Activated CD8-positive, alpha-beta memory T cell treated with anti-CD3 and anti-CD28 coated beads for 36 hours (primary cell): ENCODE data around the gene SMAD7. TPM values are rescaled to one million over a fixed set of nuclear protein-coding genes. Genes with fewer than 3 reads are reported as not detected.

Source experiments
- CTCF ChIA-PET: fragments of 350-600 bp; sonication (Branson Sonifier 250); formaldehyde crosslinking; loops from one replicate; lab custom pipeline; 2021; ENCODE audit warnings: antibody characterized with exemption; lab: Charles Lee
- POLR2A ChIA-PET: fragments of 350-600 bp; sonication (Branson Sonifier 250); formaldehyde crosslinking; loops from one replicate; lab custom pipeline; 2021; ENCODE audit warnings: antibody characterized with exemption; lab: Charles Lee
- total RNA-seq, 2 experiments: library from RNA; stranded (reverse); gene quantifications; one replicate each; pipeline ENCODE4 v1.2.3, GENCODE V29; 2021

Gene SMAD7
- total RNA-seq, 2 experiments from 2014 or later: 17.6 to 17.9 TPM

DNA sequence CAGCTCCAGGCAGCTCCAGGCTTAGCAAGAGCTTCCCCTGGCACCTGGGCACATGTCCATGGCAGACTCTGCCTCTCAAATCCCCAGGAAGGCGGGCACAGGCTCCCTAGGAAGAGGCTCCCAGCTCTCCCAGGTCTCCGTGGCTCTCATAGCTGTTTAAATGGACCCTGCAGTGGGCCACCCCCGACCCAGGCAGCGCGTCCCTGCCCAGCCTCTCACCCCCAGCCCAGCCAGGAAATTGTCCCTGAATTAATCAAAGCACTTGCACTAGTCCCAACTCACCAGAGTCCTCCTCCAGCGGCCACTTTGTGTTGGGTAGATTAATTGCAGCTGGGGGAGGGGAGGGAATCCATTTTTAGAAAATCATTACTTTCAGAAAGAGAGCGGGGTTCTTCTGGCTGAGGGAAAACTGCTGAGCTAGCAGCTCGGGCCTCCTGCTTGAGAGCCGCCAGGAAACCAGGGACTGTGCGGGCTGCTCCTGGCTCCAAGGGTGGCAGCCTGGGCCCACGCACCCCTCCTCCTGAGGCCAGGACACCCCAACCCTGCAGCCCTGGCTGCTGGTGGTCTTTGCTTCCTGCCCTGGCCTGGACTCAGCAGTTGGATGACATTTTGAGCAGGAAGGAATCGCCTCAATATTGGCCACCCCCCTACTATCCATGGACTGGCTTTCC lies 36.0 kb downstream of the SMAD7 start:
- POLR2A ChIA-PET: no interaction called here
- CTCF ChIA-PET: interaction anchor here (1.0 kb wide), 1 partner anchor 25 kb away, joined by 3 read pairs; no protein-coding TSS in a partner anchor

DNA sequence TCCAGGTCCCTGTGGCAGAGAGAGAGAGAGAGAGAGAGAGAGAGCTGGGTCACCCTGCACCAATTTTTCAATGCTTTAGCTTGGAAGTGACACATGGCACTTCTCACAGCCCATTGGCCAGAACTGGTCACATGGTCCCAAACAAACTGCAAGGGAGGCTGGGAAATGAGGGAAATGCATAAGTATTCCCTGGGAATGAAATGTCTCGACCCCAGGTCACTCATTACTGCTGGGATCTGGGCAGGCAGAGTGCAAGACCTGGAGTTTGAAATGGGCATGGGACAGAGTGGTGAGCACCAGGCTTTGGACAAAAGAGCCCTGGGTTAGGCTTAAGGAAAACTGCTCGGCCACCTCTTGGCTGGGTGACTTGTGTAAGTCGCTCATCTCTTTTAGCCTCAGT lies 37.0 kb downstream of the SMAD7 start:
- ChIA-PET POLR2A (no interaction called here), CTCF (interaction anchor here (0.7 to 2.6 kb wide), 7 partner anchors 9 to 140 kb away, joined by 3 to 7 read pairs (median 4); no protein-coding TSS in a partner anchor)

DNA sequence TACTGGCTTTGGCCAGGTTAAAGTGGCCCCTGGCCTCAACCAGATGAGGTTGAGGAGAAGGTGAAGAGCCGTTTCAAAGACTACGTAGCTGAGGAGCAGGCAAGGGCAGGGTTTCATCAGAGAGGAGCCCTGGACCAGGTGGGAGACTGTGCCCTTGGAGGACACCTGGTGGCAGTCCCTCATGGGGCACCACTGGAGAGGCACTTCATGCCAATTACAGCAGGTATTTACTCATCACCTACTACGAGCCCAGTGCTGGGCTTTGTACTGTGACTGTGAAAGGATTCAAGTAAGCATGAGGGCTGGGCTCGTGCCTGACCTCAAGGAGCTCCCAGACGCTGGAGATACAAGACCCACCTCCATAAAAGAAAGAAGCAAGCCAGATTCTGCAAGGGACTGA lies 37.6 kb downstream of the SMAD7 start:
- POLR2A ChIA-PET: no interaction called here

DNA sequence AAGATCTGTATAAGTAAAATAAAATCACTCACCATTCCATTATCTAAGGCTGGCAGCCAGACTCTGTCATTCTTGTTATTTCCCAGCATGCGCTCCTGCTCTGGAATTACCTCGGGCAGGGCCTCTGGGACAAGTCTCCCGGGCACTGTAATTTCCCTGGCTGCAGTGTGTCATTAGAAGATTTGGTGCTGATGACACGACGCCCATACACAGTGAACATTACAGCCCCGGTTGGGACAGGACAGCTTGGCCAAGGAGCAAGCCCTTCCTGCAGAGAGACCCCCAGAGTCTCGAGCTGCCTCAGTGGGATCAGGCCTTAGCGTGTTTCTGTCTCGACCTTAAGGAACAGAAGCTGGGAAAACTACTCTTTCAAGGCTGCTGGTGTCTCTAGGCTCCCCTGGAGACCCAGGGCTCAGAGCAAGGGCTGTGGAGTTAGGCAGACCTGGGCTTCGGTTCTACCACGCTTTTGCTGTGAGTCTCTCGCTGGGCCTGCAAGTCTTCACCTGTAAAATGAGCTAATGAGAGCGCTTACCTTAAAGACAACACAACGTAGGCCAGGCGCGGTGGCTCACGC lies 39.7 kb downstream of the SMAD7 start:
- ChIA-PET CTCF (interaction anchor here (0.5 to 0.7 kb wide), 3 partner anchors 18 to 246 kb away, joined by 3 to 4 read pairs (median 3); no protein-coding TSS in a partner anchor), POLR2A (no interaction called here)

More for the DNA sequence above, 37.6 kb downstream of the SMAD7 start:
- CTCF ChIA-PET: interaction anchor here (0.9 to 2.6 kb wide), 6 partner anchors 9 to 139 kb away, joined by 3 to 7 read pairs (median 5); no protein-coding TSS in a partner anchor

DNA sequence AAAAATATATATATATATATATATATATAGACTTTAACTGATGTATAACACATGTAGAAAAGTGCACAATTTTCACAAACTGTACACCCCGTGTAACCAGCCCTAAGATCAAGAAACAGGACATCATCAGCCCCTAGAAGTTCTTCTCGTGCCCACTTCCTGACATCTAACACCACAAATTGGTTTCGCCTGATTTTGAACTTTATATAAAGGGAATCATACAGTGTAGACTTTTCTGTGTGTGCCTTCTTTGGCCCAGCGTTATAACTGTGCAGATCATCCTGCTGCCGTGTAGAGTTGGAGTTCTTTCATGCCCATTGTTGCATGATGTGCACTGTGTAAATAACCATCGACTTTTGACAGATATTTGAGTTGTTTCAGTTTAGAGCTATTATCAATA lies 41.0 kb downstream of the SMAD7 start:
- ChIA-PET POLR2A (no interaction called here), CTCF (interaction anchor here (1.1 kb wide), 1 partner anchor 133 kb away, joined by 4 read pairs; no protein-coding TSS in a partner anchor)

DNA sequence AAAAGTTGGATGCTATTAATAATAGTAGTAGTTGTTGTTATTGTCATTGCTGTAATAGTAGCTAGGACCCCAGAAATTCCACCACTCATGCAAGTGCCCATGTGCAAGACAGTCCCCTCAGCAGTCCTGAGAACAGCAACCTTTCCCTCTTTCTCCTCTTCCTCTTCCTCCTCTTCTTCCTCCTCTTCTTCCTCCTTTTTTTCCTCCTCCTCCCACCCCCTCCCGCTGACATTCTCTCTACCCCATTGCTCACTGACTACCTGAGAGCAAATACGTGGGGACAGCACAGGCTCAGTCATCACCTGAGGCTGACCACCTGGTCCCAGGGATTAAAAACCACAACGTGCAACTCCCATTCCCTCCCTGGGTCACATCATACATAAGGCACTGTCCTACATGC lies 41.8 kb downstream of the SMAD7 start:
- CTCF ChIA-PET: interaction anchor here (0.6 to 1.1 kb wide), 2 partner anchors 132 to 329 kb away, joined by 3 to 4 read pairs; no protein-coding TSS in a partner anchor
- POLR2A ChIA-PET: no interaction called here

DNA sequence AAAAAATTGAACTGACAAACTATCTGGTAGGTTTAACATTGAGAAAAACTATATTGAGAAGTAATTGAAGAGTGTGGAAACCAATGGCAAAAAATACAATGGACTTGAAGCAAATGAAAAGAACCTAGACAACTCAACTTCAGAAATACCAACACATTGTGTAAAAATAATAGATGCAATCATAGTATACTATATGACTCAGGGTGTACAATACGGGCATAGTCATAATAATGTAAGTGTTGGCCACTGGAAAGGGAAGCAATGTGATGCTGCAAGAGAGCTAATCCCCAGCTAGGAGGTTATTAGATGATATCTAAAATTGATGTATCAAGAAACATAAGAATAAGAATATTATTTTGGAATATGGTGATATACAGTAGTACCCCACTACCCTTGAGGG lies 45.3 kb downstream of the SMAD7 start:
- CTCF ChIA-PET: no interaction called here
- POLR2A ChIA-PET: no interaction called here

DNA sequence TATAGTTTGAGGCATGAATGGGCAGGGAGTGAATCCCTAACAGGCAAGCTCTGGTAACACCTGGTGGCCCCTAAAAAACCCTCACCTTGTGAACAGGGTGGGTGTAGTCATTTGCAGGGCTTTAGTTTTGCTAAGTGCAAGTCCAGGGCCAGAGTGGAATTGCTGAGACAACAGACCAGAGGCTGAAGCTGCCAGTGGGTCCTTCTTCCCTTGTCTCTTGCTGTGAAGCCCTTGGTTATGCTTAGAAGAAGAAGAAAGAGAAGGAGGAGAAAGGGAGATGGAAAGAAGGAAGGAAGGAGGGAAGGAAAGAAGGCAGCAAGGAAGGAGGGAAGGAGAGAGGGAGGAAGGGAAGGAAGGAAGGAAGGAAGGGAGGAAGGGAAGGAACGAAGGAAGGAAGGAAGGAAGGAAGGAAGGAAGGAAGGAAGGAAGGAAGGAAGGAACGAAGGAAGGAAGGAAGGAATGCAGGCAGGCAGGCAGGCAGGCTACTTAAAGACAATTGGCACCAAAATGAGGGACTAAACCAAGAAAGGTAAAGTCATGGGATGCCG lies 45.8 kb downstream of the SMAD7 start:
- ChIA-PET POLR2A (no interaction called here), CTCF (no interaction called here)

DNA sequence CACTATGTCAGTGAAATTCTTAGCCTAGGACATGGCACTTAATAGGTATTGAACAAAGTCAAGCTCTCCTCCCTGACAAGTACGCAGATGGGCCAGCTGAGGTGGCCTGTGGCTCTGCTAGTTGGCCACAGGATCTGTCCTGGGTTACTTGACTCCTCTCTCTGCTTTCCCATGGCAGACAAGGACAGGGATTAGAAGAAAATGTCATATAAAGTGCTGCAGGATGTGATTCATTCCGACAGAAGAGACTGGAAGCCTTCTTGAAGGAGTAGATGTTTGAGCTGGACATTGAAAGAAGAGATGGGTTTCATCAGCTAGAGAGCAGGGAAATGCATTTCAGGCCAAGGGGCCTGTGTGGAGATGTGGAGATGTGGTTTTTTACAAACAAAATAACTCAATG lies 46.7 kb downstream of the SMAD7 start:
- POLR2A ChIA-PET: no interaction called here
- CTCF ChIA-PET: no interaction called here

DNA sequence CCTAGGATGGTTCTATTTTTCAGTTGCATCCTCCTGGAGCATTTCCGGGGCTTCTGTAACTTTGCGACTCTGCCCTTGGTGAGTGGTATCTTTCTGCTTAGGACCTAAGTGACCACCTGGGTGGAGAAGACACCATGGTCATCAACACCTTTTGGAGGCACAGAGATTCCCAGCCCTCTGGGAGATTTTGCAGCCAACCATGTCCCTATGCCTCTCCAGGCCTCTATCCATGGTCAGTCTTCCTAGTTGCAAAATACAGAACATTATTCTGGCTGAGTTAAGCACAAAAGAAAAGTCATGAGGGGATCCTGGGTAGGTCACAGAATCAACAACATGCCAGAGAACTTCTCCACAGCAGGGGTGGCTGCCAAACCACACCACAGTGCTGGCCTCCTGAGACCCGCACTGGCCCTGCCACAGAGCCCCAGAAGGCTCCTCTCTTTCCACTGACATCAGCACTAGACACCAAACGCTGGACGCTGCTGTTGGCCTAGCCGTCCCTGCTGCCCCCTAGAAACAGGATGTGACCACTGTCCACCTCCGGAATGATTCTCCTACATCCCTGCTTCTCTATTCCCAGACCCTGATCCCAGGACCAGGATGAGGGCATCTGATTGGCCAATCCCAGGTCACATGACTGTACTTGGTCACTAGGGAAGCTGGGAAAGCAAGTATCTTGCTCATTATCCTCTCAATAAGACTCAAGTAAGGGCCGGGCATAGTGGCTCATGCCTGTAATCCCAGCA lies 47.7 kb downstream of the SMAD7 start:
- ChIA-PET POLR2A (no interaction called here), CTCF (no interaction called here)

DNA sequence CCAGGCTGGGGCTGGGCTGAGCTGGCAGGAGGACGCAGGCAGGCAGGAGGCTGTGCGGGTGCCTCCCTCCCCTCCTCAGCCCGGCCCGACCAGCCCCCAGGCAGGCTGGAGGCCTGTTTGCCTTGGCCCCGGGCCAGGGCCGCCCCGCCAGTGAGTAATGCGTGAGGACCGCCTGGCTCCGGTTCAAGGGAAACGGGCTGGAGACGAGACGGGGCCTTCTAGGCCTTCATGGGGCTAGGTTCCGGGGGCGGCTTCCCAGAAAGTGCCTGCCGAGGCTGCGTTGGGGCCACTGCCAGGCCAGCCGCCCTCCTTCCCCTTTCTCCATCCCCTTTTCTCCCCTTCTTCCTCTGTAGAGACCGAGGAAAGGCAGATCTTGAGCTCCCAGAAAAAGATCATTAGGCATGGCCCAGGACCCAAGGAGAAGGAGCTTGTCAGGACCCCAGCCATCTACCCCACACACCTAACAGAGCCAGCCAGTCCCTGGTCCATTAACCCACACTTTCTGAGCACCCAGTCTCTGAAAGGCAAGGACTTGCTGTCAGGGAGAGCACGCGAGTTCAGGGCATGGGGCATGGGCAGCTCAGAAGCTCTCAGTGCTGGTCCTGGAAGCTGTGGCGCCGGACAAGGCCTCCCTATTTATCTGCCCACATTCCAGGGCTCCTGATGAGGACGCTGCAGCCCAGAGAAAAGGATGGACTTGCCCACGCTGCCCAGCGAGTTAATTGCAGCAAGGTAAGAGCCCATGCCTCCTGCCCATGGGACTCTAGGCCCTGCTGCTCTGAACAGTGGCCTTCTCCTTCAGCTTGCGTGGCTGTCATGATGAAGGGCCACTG lies 48.5 kb downstream of the SMAD7 start:
- ChIA-PET POLR2A (no interaction called here), CTCF (no interaction called here)

DNA sequence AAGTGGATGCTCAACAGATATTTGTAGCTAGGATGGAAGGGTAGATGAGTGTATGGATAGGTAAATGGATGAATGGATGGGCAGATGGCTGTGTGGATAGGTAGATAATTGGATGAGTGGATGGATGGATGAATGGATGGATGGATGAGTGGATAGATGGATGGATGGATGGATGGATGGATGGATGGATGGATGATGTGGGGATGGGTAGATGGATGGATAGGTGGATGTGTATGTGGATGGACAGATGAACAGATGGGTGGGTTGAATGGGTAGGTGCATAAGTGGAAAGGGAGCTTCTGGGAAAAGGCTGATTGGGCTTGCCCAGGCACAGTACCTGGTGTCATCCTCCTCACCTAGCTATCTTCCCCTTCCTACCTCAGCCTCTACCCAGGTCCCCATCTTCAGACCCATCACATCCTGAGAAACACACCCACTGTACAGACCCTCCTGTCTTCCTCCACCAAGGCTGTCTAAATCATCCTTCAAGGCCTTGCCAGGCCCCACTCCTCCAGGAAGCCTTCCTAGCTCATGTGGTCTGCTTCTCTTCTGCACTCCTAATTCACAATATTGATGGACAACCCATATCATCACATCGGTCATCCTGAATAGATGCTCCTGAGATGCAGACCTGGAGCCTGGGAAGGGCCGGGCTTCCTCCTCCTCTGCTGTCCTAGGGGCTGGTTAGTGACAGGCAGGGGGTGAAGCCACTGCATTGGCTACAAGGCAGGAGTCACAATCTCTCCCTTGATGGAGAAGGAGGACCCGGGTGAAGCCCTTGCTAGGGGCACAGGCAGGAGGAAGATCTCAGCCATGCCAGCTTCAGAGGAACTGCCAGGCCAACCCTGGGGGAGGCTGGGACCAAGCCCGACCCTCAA lies 49.4 kb downstream of the SMAD7 start:
- ChIA-PET CTCF (no interaction called here), POLR2A (no interaction called here)

DNA sequence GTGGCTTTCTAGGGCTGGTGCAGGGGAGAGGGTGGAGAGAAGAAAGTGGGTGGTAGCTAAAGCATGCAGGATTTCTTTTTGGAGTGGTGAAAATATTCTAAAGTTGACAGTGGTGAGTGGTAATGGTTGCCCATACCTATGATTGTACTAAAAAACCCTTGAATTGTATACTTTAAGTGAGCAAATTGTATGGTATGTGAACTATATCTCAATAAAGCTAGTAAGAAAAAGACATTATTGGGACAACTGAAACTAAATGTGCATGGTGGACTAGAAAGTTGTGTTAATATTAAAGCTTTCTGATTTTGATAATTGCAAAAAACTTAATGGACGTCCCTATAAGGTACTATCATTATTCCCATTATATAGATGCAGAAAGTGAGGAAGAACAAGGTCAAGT lies 50.3 kb downstream of the SMAD7 start:
- ChIA-PET POLR2A (no interaction called here), CTCF (no interaction called here)

DNA sequence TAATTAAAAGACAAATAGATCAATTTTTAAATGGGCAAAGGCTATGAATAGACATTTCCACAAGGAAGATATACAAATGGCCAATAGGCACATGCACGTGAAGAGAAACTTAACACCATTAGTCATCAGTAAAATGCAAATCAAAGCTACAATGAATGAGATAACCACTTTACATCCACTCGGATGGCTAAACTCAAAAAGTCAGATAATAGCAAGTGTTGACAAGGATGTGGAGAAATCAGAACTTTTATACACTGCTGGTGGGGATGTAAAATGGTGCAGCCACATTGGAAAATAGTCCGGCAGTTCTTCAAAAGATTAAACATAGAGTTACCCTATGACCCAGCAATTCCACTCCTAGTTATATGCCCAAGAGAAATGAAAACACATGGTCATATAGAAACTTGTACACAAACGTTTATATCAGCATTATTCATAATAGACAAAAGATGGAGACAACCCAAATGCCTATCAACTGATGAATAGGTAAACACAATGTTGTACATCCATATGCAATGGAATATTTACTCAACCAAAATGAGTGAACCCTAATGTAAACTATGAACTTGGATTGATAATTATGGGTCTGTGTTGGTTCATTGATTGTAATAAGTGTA lies 51.1 kb downstream of the SMAD7 start:
- POLR2A ChIA-PET: no interaction called here

DNA sequence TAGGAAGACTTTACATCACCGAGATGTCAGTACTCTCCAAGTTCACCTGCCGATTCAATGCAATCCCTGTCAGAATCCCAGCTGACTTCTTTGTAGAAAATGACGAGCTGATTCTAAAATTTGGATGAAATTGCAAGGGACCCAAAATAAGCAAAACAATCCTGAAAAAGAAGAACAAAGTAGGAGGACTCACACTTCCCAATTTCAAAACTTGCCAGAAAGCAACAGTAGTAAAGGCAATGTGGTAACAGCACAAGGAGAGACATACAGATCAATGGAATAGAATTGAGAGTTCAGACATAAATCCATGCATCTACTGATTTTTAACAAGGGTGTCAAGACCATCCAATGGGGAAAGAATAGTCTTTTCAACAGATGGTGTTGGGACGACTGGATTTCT lies 52.2 kb downstream of the SMAD7 start:
- POLR2A ChIA-PET: no interaction called here
- CTCF ChIA-PET: no interaction called here

More for the DNA sequence above, 51.1 kb downstream of the SMAD7 start:
- CTCF ChIA-PET: no interaction called here

DNA sequence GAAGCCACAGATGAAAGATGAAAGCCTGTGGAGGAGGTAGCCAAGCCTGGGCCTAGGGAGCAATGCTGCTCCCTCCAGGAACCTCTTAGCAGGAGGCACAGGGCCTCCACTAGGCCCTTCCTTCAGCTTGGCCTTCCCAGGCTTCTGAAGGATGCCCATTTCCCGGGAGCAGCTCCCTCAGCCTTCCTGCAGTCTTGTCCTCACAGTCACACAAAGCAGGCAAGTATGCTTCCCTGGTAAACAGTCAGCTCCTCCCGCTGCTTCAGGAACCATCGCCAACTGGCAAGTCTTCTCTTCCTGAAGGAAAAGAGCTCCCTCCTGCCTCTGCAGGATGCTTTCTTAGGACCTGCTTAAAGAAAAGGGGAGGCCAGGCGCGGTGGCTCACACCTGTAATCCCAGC lies 53.2 kb downstream of the SMAD7 start:
- CTCF ChIA-PET: no interaction called here
- POLR2A ChIA-PET: interaction anchor here (0.5 to 0.6 kb wide), 2 partner anchors 73 to 562 kb away, joined by 4 read pairs; no protein-coding TSS in a partner anchor

DNA sequence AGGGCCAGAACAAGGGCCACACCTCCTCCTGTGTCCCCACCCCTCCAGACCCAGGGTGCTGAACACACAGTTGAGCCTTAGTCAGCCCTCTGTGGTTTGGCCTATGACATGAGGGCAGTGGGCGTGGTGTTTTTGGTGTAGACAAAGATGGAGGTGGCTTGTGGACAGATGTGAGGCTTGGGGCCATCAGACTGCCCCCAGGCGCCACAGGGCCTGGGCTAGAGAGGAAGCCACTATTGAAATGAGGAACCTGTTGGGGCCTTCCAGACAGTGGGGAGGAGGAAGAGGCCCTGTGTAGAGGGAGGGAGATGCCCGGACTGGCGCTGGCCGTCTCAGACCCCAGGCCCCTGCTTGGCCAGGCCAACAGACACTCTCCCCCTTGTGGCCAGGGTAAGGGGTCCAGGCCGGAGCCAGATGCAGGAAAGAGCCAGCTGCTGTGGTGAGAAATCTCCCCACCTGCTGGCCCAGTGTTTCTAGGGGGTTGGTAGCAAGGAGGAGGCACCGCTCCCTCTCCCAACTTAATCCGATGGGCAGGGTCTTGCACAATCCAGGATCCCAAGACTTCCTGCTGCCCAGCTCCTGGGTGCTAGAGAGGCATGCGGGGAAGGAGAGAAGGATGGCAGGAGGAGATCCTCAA lies 53.8 kb downstream of the SMAD7 start:
- ChIA-PET POLR2A (interaction anchor here (0.5 kb wide), 1 partner anchor 563 kb away, joined by 4 read pairs; no protein-coding TSS in a partner anchor), CTCF (no interaction called here)
